Fibroblast of lung (primary cell): Measurements from ENCODE around the gene DNPH1.

ENCODE experiments used
- EZH2 ChIP-seq: IDR thresholded peaks from 2 replicates; pipeline ENCODE4 v1.5.1; 2012; ENCODE audit warnings: low read length, control low read depth, mild to moderate bottlenecking; ENCODE audit errors: missing control alignments
- TF ChIP-seq, protein P1 (sequence below), 2 donors: IDR thresholded peaks in 1 of 2; conservative IDR thresholded peaks in 1 of 2; 1 replicate in 1 of 2; 2 replicates in 1 of 2; pipeline ENCODE4 v1.5.1; 2011 to 2012; ENCODE audit warnings: low read length in 2 of 2, control low read depth in 1 of 2, inconsistent platforms in 1 of 2, low read depth in 1 of 2, mild to moderate bottlenecking in 1 of 2

GRCh38 chr6:43262780-43263313, 33.6 kb upstream of the DNPH1 start:
- TF ChIP-seq, protein P1, sequence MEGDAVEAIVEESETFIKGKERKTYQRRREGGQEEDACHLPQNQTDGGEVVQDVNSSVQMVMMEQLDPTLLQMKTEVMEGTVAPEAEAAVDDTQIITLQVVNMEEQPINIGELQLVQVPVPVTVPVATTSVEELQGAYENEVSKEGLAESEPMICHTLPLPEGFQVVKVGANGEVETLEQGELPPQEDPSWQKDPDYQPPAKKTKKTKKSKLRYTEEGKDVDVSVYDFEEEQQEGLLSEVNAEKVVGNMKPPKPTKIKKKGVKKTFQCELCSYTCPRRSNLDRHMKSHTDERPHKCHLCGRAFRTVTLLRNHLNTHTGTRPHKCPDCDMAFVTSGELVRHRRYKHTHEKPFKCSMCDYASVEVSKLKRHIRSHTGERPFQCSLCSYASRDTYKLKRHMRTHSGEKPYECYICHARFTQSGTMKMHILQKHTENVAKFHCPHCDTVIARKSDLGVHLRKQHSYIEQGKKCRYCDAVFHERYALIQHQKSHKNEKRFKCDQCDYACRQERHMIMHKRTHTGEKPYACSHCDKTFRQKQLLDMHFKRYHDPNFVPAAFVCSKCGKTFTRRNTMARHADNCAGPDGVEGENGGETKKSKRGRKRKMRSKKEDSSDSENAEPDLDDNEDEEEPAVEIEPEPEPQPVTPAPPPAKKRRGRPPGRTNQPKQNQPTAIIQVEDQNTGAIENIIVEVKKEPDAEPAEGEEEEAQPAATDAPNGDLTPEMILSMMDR (conservative IDR thresholded peaks at IDR 0.05 in 1 of 2, IDR thresholded peaks at IDR 0.05 in 1 of 2; ENCODE audit: low read depth in 1 of 2, low read length in 2 of 2): no peak
- no peak for TF ChIP-seq EZH2
